Measurements from ENCODE around the gene CDH22. TPM values are rescaled to one million over a fixed set of nuclear protein-coding genes. Genes with fewer than 3 reads are reported as not detected.

The CDH22 gene
- total and polyA plus RNA-seq, 2 experiments from 2014 or later: 0.08 to 0.10 TPM

GRCh38 chr20:46183768-46184167 lies 124.5 kb downstream of the CDH22 start:
- no peak for ATAC-seq
- H3K4me1 Mint-ChIP-seq: peaks cover under 1% of the 10 kb centered on the region; the same call in 2 of the 3 replicates

GRCh38 chr20:46182276-46183200 lies 125.8 kb downstream of the CDH22 start:
- Histone ChIP-seq H3K9me2 (ENCODE audit: insufficient read depth) (no peaks in the 10 kb centered on the region), H3K27ac (ENCODE audit: low read depth) (no peak overlapping the region), H3K4me2 (no peak overlapping the region), H3K4me1 (ENCODE audit: insufficient read depth) (no peaks in the 10 kb centered on the region), H3K27me3 (ENCODE audit: insufficient read depth) (no peaks in the 10 kb centered on the region), H3K79me2 (replicated peaks; ENCODE audit: insufficient read depth) (no peaks in the 10 kb centered on the region), H3F3A (replicated peaks; ENCODE audit: low read depth) (no peaks in the 10 kb centered on the region), H3K4me3 (no peak overlapping the region), H3K36me3 (ENCODE audit: insufficient read depth) (no peaks in the 10 kb centered on the region), H2AFZ (no peak overlapping the region), H4K20me1 (replicated peaks; ENCODE audit: insufficient read depth) (no peaks in the 10 kb centered on the region)
- H3K9me3 Mint-ChIP-seq: no peaks in the 10 kb centered on the region
- H3K27ac Mint-ChIP-seq: no peak overlapping the region
- no peaks in the 10 kb centered on the region for H3K36me3 Mint-ChIP-seq (ENCODE audit: low read depth)
- peaks cover 3% of the 10 kb centered on the region for H3K27me3 Mint-ChIP-seq (ENCODE audit: insufficient read depth, low read depth, poor library complexity)
- no peaks in the 10 kb centered on the region for H3K4me1 Mint-ChIP-seq
- DNase-seq (ENCODE audit: low spot score) (no peak), ATAC-seq (no peak)
- no peak overlapping the region for H3K4me3 Mint-ChIP-seq
- TF ChIP-seq EZH2phosphoT487 (IDR thresholded peaks at IDR 0.05; ENCODE audit: unreplicated experiment) (no peak), STAT1 (IDR thresholded peaks at IDR 0.05; ENCODE audit: unreplicated experiment) (no peak), ETS1 (IDR thresholded peaks at IDR 0.05) (no peak), ZNF114 (CRISPR knock-in tag; IDR thresholded peaks at IDR 0.05) (no peak), CTCF (conservative IDR thresholded peaks at IDR 0.05; ENCODE audit: low read depth in 2 of 2) (no peak), ZNF331 (CRISPR knock-in tag; IDR thresholded peaks at IDR 0.05; ENCODE audit: low read depth) (no peak), ZNF462 (CRISPR knock-in tag; IDR thresholded peaks at IDR 0.05) (no peak)

More at GRCh38 chr20:46183768-46184167, 124.5 kb downstream of the CDH22 start:
- no peak overlapping the region for H3K27ac Mint-ChIP-seq
- no peak for DNase-seq (ENCODE audit: low spot score)
- Histone ChIP-seq H3K36me3 (ENCODE audit: insufficient read depth) (no peaks in the 10 kb centered on the region), H3K4me1 (ENCODE audit: insufficient read depth) (no peaks in the 10 kb centered on the region), H3F3A (replicated peaks; ENCODE audit: low read depth) (no peaks in the 10 kb centered on the region), H3K79me2 (replicated peaks; ENCODE audit: insufficient read depth) (no peaks in the 10 kb centered on the region), H3K9me2 (ENCODE audit: insufficient read depth) (no peaks in the 10 kb centered on the region), H3K4me3 (no peak overlapping the region), H2AFZ (no peak overlapping the region), H3K27ac (ENCODE audit: low read depth) (no peak overlapping the region), H3K27me3 (ENCODE audit: insufficient read depth) (no peaks in the 10 kb centered on the region), H4K20me1 (replicated peaks; ENCODE audit: insufficient read depth) (no peaks in the 10 kb centered on the region), H3K4me2 (no peak overlapping the region)
- no peak overlapping the region for H3K4me3 Mint-ChIP-seq
- no peaks in the 10 kb centered on the region for H3K9me3 Mint-ChIP-seq
- TF ChIP-seq NANOG (IDR thresholded peaks at IDR 0.05; ENCODE audit: borderline replicate concordance): no peak
- no peaks in the 10 kb centered on the region for H3K36me3 Mint-ChIP-seq (ENCODE audit: low read depth)
- H3K27me3 Mint-ChIP-seq (ENCODE audit: insufficient read depth, low read depth, poor library complexity): peaks cover 3% of the 10 kb centered on the region

Measured in GM23338 (cell line).